Stimulated activated CD4-positive, alpha-beta T cell treated with anti-CD3 and anti-CD28 coated beads, Interleukin-1b, Interleukin-23, amount 100 ng/mL, for 4 hours (primary cell): Measurements from ENCODE around the gene ZDHHC14.
"Not testable (repeated sequence)": the region's sequence is repeated elsewhere in the genome, so short reads cannot be mapped to it uniquely, and the experiment has no call there.

Source experiments
- DNase-seq, 2 donors: peaks; one replicate each; pipeline ENCODE4 v3.0.0-alpha.2; 2020; ENCODE audit warnings: low read depth in 2 of 2

ZDHHC14 gene

GRCh38 chr6:157685596-157686280, 304.7 kb downstream of the ZDHHC14 start:
- no peak for DNase-seq

- no peak for DNase-seq
Measured at GRCh38 chr6:157688275-157688959, 307.4 kb downstream of the ZDHHC14 start.

- no peak for DNase-seq
Measured at GRCh38 chr6:157688960-157689599, 308.1 kb downstream of the ZDHHC14 start.

- DNase-seq = no peak
Measured at GRCh38 chr6:157689875-157690274, 308.9 kb downstream of the ZDHHC14 start.

- no peak for DNase-seq
Measured at GRCh38 chr6:157690441-157691210, 309.6 kb downstream of the ZDHHC14 start.

- not testable (repeated sequence) for DNase-seq
Measured at GRCh38 chr6:157691621-157692020, 310.6 kb downstream of the ZDHHC14 start.

GRCh38 chr6:157693867-157694266, 312.9 kb downstream of the ZDHHC14 start:
- DNase-seq = no peak

- no peak for DNase-seq
Measured at GRCh38 chr6:157695301-157696040, 314.5 kb downstream of the ZDHHC14 start.

GRCh38 chr6:157699777-157700636, 319.0 kb downstream of the ZDHHC14 start:
- no peak for DNase-seq

GRCh38 chr6:157706351-157706750, 325.4 kb downstream of the ZDHHC14 start:
- DNase-seq = not testable (repeated sequence)

- no peak for DNase-seq
Measured at GRCh38 chr6:157706883-157707282, 325.9 kb downstream of the ZDHHC14 start.

GRCh38 chr6:157707576-157707975, 326.6 kb downstream of the ZDHHC14 start:
- DNase-seq = no peak

- DNase-seq = no peak
Measured at GRCh38 chr6:157708239-157708638, 327.2 kb downstream of the ZDHHC14 start.

- DNase-seq = no peak
Measured at GRCh38 chr6:157708933-157709332, 327.9 kb downstream of the ZDHHC14 start.

- DNase-seq = no peak
Measured at GRCh38 chr6:157709555-157709954, 328.6 kb downstream of the ZDHHC14 start.

- DNase-seq = no peak
Measured at GRCh38 chr6:157710604-157711003, 329.6 kb downstream of the ZDHHC14 start.

- DNase-seq = no peak
Measured at GRCh38 chr6:157711060-157711459, 330.1 kb downstream of the ZDHHC14 start.

- DNase-seq = no peak
Measured at GRCh38 chr6:157712585-157713295, 331.8 kb downstream of the ZDHHC14 start.

- DNase-seq = no peak
Measured at GRCh38 chr6:157713451-157714152, 332.6 kb downstream of the ZDHHC14 start.
